ENCODE results near the gene MTSS2.
"Not testable (repeated sequence)": the region's sequence is repeated elsewhere in the genome, so short reads cannot be mapped to it uniquely, and the experiment has no call there.

Gene MTSS2

GRCh38 chr16:70685061-70685937, 554 bp downstream of the MTSS2 start:
- no peak for DNase-seq

GRCh38 chr16:70684146-70685060, 1.4 kb downstream of the MTSS2 start:
- DNase-seq = no peak

GRCh38 chr16:70683146-70683944, 2.5 kb downstream of the MTSS2 start:
- DNase-seq = no peak

DNA sequence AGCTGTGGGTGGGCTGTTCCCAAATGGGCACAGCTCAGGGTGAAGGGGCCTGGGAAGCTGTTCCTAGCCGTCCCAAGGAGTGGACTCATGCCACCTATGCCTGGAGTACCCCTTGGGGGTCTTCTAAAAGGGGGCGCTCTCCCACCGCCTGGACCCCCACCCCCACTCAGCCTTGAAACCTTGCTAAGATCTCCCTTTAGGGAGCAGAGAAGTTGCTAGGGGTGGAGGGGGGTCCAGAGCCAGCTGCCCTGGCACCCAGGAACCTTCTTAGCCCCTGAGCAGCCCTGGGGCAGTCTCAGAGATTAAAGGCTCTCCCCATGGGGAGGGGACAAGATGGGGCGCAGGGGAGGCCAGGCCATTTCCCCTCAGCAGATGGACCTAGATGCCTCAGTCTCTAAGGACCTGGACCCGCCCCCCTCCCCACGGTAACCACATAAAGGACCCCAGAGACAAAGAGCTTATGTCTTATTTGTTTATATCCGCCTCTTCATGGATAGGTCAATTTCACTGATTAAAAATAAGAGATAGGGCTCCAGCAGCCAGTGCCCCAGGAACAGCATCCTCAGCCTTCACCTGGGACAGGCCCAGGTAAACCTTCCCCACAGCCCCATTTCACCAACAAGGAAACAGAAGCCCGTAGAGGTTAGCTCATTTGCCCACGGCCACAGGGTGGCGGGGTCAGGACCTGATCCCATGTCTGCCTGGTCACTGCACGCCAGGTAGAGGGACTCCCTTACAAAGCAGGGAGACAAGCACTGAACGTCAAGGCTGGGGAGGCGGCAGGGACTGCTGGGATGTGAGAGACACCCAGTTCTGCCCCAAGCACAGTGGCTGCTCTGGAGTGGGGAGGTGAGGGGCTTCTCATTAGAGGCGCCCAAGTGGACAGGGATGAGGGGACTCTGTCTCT, 3.4 kb downstream of the MTSS2 start:
- no peak for DNase-seq

- no peak for DNase-seq
Measured at GRCh38 chr16:70681382-70682238, 4.2 kb downstream of the MTSS2 start.

GRCh38 chr16:70680495-70681381, 5.1 kb downstream of the MTSS2 start:
- no peak for DNase-seq

GRCh38 chr16:70679671-70680494, 6.0 kb downstream of the MTSS2 start:
- no peak for DNase-seq

DNA sequence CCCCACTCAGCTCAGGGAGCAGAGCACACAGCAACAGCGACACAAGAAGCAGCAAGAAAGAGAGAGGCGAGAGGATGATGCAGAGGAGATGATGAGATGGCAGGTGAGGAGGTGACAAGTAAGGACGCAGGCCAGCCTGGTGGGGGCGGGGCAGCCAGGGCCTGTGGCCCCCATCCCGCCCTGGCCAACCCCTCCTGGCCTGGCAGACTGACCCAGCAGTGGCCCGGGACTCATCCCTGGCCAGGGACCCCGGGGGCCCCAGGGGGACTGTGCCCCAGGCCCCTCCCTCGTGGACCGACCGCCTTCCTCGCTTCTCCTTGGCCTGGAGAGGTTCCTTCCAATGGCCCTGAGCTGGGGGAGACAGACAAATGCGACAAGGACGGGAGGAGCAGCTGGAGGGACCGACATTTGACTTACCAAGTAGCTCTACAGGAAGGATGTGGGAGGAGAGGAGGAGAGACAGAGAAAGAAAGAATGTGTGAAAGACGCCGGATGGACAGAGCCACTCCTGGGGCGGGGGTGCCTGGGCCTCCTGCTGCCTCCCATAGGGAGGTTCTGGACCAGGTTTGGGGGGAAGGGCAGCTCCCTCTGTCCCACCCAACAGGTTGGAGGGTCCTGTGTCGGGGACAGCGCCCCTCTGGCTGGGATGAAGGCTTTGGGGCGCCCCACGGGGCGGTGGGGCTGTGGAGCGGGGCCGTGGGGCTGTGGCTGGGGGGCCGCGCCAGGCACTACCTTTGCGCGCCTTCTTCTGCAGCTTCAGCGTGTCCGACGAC, 6.8 kb downstream of the MTSS2 start:
- no peak for DNase-seq

DNA sequence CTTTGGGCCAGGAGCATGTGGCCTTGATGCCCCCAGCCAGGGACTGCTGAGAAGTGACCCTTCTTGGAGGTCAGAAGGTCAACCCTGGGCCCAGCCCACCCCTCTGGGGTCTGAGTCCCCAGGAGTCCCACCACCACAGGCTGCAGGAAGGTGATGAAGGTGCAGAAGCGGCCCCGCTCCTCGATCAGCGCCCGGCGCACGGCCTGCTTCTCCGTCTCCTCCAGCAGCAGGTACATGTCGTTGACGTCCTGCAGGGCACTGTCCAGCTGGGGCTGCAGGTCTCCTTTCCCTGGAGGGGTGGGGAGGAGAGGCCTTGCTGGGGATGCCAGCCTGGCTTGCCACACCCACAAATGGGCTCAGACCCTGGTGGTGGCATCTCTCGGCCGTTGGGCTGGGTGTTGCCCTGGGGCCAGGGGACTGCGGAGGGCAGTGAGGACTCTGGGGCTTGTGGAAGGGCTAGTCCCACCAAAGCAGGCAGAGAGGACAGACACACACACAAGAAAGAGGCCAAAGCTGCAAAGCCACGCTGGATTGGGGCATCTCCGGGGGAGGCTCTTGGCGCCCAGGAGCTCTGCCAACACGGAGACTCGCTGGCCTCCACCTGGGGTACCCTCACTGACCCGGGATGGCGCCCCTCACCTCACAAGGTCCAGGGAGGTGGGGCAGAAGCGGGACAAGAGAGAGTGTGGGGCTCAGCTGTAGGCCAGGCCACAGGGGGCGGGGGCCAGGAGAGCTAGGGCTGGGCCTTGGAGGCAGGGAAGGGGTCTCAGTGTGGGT, 7.5 kb downstream of the MTSS2 start:
- no peak for DNase-seq

DNA sequence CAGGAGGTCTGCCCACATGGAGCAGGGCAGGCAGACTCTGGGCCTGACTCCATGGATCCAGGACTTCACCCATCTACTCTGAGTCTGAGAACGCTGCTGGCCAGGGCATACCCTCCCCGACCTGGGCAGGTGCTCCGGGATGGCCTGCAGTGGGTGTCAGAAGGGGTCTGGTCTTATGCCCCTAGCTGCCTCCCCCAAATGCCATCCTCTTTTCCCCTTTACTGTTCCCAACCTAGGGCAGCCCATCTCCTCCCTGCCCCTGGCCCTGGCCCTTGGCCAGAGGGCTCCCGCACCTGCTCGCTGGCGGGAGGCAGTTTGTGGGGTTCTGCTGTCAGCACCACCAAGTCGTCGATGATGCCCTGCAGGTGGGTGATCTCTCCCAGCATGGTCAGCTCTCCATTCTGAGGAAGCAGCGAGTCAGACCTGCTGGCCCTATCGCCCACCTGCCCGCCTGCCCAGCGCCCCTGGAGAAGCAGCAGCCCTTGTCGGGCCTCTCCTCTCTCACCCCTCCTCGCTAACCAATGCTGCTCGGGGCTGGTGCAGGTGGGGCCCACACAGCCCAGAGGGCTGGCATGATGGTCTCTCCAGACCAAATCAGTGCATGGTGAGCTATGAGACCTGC, 8.2 kb downstream of the MTSS2 start:
- no peak for DNase-seq

GRCh38 chr16:70676675-70677498, 9.0 kb downstream of the MTSS2 start:
- DNase-seq = no peak

- no peak for DNase-seq
Measured at GRCh38 chr16:70675851-70676513, 9.9 kb downstream of the MTSS2 start.

GRCh38 chr16:70674221-70675014, 11.4 kb downstream of the MTSS2 start:
- no peak for DNase-seq

- not testable (repeated sequence) for DNase-seq
Measured at GRCh38 chr16:70670938-70671337, 14.9 kb downstream of the MTSS2 start.

Measured in EL (cell line).